Measurements from ENCODE around the gene ZSCAN5C. TPM values are rescaled to one million over a fixed set of nuclear protein-coding genes. Genes with fewer than 3 reads are reported as not detected.

ZSCAN5C gene, protein sequence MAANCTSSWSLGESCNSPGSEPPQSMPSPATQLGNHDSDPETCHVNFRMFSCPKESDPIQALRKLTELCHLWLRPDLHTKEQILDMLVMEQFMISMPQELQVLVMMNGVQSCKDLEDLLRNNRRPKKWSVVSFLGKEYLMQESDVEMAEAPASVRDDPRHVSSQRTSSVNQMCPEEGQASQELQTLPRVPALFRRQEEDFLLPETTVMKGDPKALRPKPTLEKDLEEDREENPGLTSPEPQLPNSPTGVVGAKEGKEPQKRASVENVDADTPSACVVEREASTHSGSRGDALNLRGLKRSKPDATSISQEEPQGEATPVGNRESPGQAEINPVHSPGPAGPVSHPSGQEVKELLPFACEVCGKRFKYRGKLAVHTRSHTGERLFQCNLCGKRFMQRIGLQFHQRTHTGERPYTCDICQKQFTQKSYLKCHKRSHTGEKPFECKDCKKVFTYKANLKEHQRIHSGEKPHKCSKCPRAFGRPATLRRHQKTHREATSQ
- total RNA-seq = not detected

DNA sequence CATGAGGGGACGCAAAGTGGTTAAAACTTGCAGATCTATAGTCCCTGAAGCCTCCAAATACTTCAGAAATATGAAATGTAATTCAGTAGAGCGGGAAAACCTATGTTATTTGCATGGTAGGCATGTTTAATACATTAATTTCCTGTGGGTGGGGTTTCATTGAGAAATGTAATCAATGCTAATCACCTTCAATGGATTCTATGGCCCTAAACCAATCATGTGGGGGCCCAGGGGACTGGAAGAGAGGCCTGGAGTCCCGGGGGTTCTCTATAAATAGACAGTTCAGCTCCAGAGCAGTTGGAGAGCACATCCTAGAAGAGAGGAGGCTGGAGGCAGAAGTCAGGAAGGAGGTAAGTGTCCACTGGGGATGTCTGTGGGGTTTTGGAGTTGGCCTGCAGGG is at the start of gene ZSCAN5C:
TSS of gene ZSCAN5C (plus strand) at position 301 of the 400 bp plus-strand sequence. CDS start 3,641 bp downstream, outside the sequence.
- H3K4me3 Mint-ChIP-seq = no peak within 1 kb of the TSS
- DNase-seq (no peak), ATAC-seq (no peak)
- H3K36me3 Mint-ChIP-seq = no peaks in the 10 kb centered on the region
- H3K27me3 Mint-ChIP-seq = peaks cover 5% of the 10 kb centered on the region
- H3K27ac Mint-ChIP-seq = no peak within 1 kb of the TSS
- CTCF ChIA-PET = no interaction called here
- H3K4me1 Mint-ChIP-seq = no peaks in the 10 kb centered on the region
- H3K9me3 Mint-ChIP-seq (ENCODE audit: low read depth) = no peaks in the 10 kb centered on the region

DNA sequence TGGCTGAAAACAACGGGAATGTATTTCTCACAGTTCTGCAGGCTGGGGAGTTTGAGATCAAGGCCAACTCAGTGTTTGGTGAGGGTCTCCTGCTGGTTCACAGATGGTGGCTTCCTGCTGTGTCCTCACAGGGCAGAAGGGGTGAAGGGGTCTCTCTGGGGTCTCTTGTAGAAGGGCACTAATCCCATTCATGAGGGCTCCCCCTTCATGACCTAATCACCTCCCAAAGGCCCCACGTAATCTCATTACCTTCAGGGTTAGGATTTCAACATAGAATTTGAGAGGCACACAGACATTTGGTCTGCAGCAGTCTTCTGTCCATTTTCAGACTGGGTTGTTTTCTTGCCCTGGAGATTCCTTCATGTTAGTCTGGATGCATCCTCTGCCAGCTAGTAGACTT is 49.4 kb upstream of the ZSCAN5C start:
- H3K36me3 Mint-ChIP-seq = peaks cover 21% of the 10 kb centered on the region

DNA sequence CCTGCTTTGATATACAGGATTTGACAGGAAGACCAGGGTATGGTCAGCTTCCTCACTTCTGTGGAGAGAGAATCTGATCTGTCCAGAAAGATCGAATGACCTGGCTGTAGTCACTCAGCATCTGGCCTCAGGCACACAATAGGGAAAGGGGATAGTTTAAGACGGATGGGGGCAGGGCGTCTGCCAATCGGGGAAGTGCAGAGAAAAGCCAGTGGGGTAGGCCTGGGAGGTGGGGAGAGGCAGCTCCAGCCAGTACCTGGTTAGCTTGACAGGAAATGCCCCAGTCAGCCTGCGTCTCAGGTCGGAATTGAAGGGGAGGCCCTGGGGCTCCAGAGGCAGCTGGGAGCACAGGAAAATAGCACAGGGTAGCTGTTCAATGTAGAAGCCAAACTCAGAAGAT is 48.6 kb upstream of the ZSCAN5C start:
- DNase-seq (no peak), ATAC-seq (no peak)
- no peak overlapping the region for H3K27ac Mint-ChIP-seq
- no peak overlapping the region for H3K4me3 Mint-ChIP-seq
- CTCF ChIA-PET = interaction anchor here (0.8 kb wide), 1 partner anchor 100 kb away, joined by 3 read pairs; no protein-coding TSS in a partner anchor
- peaks cover 15% of the 10 kb centered on the region for H3K36me3 Mint-ChIP-seq
- H3K9me3 Mint-ChIP-seq (ENCODE audit: low read depth) = no peaks in the 10 kb centered on the region
- H3K4me1 Mint-ChIP-seq = no peaks in the 10 kb centered on the region
- H3K27me3 Mint-ChIP-seq = no peaks in the 10 kb centered on the region

More for the DNA sequence above, 49.4 kb upstream of the ZSCAN5C start:
- DNase-seq (no peak), ATAC-seq (no peak)
- Mint-ChIP-seq H3K27me3 (no peaks in the 10 kb centered on the region), H3K4me3 (no peak overlapping the region), H3K4me1 (no peaks in the 10 kb centered on the region), H3K9me3 (ENCODE audit: low read depth) (no peaks in the 10 kb centered on the region), H3K27ac (no peak overlapping the region)
- CTCF ChIA-PET = no interaction called here

DNA sequence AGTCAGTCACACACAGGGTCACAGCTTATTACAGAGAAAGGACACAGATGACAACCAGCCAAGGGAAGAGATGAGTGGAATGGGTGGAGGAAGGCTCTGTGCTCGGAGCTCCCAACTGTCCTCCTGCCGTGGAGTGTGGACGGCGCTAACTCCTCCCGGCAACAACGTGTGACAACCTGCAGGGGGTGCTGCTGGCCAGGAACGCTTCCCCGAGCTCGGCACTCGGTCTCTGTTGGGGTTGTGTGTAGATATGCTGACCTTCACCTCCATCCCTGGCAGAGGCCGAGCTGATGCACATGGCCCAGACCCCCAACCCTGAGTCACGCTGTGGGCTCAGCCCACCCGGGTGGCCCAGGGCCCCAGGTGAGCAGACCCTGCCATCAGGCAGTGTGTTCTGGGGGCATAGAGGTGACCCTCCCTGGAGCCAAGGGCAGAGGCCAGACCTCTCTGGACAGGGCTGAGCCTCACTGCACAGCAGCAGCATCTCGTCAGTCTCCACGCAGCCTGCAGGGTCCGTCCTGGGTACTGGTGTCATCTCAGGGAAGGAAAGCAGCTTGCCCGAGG is 46.9 kb upstream of the ZSCAN5C start:
- no peak overlapping the region for H3K4me3 Mint-ChIP-seq
- no peak for DNase-seq
- H3K4me1 Mint-ChIP-seq = no peaks in the 10 kb centered on the region
- H3K36me3 Mint-ChIP-seq = peaks cover 14% of the 10 kb centered on the region
- CTCF ChIA-PET = interaction anchor here (0.9 to 1.5 kb wide), 2 partner anchors 79 to 98 kb away, joined by 3 to 7 read pairs; no protein-coding TSS in a partner anchor
- no peak for ATAC-seq
- H3K27ac Mint-ChIP-seq = no peak overlapping the region
- H3K9me3 Mint-ChIP-seq (ENCODE audit: low read depth) = no peaks in the 10 kb centered on the region
- H3K27me3 Mint-ChIP-seq = no peaks in the 10 kb centered on the region

DNA sequence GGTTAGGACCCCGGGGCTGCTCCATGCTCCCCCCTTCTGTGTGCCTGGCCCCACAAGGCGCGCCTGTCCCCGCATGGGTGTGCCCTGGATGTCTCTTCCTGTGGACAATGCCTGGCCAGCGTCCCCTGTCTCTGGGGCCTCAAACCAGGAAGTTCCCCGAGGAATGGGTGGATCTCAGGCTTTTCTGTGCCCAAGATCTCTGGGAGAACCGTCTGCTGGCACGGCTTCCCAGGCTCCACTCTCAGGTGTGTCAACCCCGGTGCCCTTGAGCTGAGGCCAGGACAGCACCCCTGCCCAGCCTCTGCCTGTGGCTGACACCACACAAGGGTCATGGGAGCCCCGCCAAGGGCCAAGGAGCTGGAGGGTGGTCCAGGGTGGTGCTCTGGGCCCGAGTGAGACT is 45.3 kb upstream of the ZSCAN5C start:
- Mint-ChIP-seq H3K4me1 (no peaks in the 10 kb centered on the region), H3K36me3 (peaks cover 11% of the 10 kb centered on the region), H3K27me3 (no peaks in the 10 kb centered on the region), H3K9me3 (ENCODE audit: low read depth) (no peaks in the 10 kb centered on the region), H3K4me3 (no peak overlapping the region), H3K27ac (no peak overlapping the region)
- CTCF ChIA-PET = no interaction called here
- ATAC-seq (no peak), DNase-seq (no peak)

DNA sequence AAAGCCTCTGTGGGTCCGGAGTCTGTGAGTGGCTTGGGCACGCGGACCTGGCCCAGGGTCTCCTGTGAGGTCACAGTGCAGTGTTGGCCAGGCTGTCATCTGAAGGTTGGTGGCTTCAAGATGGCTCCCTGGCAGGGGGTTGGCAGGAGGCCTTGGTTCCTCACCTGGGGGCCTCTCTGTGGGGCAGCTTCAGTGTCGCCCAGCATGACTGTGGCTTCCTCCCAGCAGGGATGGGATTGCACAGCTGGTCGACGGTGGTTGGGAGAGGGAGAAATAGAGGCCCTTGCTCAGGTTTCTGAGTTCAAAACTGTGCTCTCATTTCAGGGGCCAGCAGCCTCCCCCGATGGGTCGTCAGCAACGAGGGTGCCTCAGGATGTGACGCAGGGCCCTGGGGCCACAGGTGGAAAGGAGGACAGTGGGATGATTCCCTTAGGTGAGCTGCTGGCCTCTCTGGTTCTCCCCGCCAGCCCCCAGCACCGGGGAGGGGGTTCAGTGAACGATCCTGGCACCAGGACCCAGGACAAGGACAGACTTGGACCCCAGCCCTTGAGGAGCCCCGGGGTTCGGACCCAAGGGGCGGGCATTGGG is 43.8 kb upstream of the ZSCAN5C start:
- ATAC-seq = no peak
- peaks cover 11% of the 10 kb centered on the region for H3K36me3 Mint-ChIP-seq
- H3K9me3 Mint-ChIP-seq (ENCODE audit: low read depth) = no peaks in the 10 kb centered on the region
- H3K27me3 Mint-ChIP-seq = no peaks in the 10 kb centered on the region
- H3K4me1 Mint-ChIP-seq = peaks cover 2% of the 10 kb centered on the region
- no peak overlapping the region for H3K4me3 Mint-ChIP-seq
- H3K27ac Mint-ChIP-seq = no peak overlapping the region
- CTCF ChIA-PET = interaction anchor here (1.0 kb wide), 1 partner anchor 14 kb away, joined by 3 read pairs; no protein-coding TSS in a partner anchor
- no peak for DNase-seq

DNA sequence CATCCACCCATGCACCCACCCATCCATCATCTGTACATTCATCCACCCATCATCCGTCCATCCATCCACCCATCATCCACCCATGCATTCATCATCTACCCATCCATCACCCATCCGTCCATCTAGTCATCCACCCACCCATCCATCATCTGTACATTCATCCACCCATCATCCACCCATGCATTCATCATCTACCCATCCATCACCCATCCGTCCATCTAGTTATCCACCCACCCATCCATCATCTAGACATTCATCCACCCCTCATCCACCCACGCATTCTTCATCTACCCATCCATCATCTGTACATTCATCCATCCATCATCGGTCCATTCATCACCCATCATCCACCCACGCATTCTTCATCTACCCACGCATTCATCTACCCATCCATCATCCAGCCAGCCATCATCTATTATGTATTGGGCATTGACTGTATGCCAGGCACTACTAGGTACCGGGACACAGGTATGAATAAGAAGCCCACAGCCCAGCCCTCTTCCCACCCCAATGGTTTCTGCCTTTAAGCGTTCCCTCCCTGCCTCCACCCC is 43.0 kb upstream of the ZSCAN5C start:
- no peak overlapping the region for H3K4me3 Mint-ChIP-seq
- H3K27me3 Mint-ChIP-seq = no peaks in the 10 kb centered on the region
- no peak for DNase-seq
- H3K4me1 Mint-ChIP-seq = peaks cover 4% of the 10 kb centered on the region
- CTCF ChIA-PET = no interaction called here
- no peak for ATAC-seq
- peaks cover 11% of the 10 kb centered on the region for H3K36me3 Mint-ChIP-seq
- no peak overlapping the region for H3K27ac Mint-ChIP-seq
- no peaks in the 10 kb centered on the region for H3K9me3 Mint-ChIP-seq (ENCODE audit: low read depth)

DNA sequence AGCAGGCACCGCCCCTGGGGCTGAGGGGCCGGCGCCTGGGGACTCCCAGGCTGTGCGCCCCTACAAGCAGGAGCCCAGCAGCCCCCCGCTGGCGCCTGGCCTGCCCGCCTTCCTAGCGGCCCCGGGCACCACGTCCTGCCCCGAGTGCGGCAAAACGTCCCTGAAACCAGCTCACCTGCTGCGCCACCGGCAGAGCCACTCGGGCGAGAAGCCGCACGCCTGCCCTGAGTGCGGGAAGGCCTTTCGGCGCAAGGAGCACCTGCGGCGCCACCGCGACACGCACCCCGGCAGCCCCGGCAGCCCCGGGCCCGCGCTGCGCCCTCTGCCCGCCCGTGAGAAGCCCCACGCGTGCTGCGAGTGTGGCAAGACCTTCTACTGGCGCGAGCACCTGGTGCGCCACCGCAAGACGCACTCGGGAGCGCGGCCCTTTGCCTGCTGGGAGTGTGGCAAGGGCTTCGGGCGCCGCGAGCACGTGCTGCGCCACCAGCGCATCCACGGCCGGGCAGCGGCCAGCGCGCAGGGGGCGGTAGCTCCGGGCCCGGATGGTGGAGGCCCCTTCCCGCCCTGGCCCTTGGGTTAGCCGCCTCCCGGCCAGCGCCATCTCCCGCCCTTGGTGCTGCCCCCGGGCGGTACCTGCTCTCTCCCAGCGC is 42.3 kb upstream of the ZSCAN5C start:
- Mint-ChIP-seq H3K27me3 (no peaks in the 10 kb centered on the region), H3K4me3 (no peak overlapping the region), H3K4me1 (peaks cover 6% of the 10 kb centered on the region), H3K27ac (no peak overlapping the region), H3K9me3 (ENCODE audit: low read depth) (no peaks in the 10 kb centered on the region), H3K36me3 (peaks cover 11% of the 10 kb centered on the region)
- no peak for ATAC-seq
- CTCF ChIA-PET = no interaction called here
- DNase-seq = no peak

DNA sequence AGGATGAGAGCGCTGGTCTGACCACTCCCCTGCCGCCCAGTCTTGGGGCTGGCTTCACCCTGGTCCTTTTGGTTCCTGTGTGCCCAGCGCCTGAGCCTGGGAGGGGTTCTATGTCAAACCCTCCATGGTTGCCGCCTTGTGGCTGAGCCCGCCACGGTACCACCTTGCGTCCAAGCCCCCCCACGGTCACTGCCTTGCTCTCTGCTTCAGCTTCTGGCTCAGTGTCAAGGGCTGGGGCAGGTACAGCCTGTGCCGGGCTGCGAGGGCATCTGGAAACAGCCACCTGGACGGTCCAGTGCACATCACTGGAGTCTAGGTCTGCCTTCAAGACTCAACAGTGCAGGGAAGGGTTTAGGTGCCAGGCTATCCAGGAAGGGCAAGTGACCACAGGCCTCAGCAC is 40.5 kb upstream of the ZSCAN5C start:
- DNase-seq (no peak), ATAC-seq (no peak)
- H3K27ac Mint-ChIP-seq = no peak overlapping the region
- CTCF ChIA-PET = no interaction called here
- H3K4me3 Mint-ChIP-seq = no peak overlapping the region
- peaks cover 10% of the 10 kb centered on the region for H3K36me3 Mint-ChIP-seq
- peaks cover 8% of the 10 kb centered on the region for H3K4me1 Mint-ChIP-seq
- no peaks in the 10 kb centered on the region for H3K27me3 Mint-ChIP-seq
- no peaks in the 10 kb centered on the region for H3K9me3 Mint-ChIP-seq (ENCODE audit: low read depth)

DNA sequence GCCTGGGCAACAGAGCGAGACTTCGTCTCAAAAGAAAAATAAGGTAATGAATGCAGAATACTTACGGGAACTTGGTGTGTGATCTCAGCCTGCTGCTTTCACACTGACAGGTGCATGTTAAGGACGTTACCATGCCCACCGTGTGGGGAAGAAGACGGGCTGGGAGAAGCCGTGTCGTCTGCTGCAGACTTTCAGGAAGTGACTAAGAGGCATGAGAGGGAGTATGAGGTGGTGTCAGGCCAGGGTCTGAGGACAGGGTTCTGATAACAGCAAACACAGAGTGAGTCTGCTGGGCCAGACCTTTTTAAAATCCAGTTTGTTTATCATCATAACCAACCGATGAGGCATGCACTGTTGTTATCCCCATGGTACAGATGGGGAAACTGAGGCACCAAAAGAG is 39.8 kb upstream of the ZSCAN5C start:
- H3K4me3 Mint-ChIP-seq = no peak overlapping the region
- ATAC-seq (no peak), DNase-seq (no peak)
- CTCF ChIA-PET = interaction anchor here (1.2 kb wide), 1 partner anchor 96 kb away, joined by 3 read pairs; no protein-coding TSS in a partner anchor
- no peak overlapping the region for H3K27ac Mint-ChIP-seq
- H3K9me3 Mint-ChIP-seq (ENCODE audit: low read depth) = no peaks in the 10 kb centered on the region
- peaks cover 10% of the 10 kb centered on the region for H3K36me3 Mint-ChIP-seq
- H3K27me3 Mint-ChIP-seq = no peaks in the 10 kb centered on the region
- peaks cover 8% of the 10 kb centered on the region for H3K4me1 Mint-ChIP-seq

DNA sequence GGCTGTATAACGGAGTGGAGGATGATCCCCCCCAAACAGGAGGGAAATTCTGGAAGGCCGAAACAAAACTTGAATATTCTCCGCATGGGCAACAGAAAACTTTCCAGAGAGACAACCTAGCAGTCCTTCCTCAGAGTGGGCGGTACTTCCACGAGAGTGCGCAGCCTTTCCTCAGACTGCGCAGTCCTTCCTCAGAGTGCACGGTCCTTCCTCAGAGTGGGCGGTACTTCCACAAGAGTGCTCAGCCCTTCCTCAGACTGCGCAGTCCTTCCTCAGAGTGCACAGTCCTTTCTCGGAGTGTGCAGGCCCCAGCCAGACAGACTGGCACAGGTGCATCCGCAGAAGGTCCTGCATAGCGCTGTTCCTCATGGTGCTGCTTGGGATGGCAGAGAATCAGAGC is 39.0 kb upstream of the ZSCAN5C start:
- H3K4me3 Mint-ChIP-seq = no peak overlapping the region
- DNase-seq = no peak
- CTCF ChIA-PET = interaction anchor here (1.2 kb wide), 1 partner anchor 97 kb away, joined by 3 read pairs; no protein-coding TSS in a partner anchor
- ATAC-seq = no peak
- peaks cover 8% of the 10 kb centered on the region for H3K4me1 Mint-ChIP-seq
- no peaks in the 10 kb centered on the region for H3K9me3 Mint-ChIP-seq (ENCODE audit: low read depth)
- no peak overlapping the region for H3K27ac Mint-ChIP-seq
- peaks cover 10% of the 10 kb centered on the region for H3K36me3 Mint-ChIP-seq
- no peaks in the 10 kb centered on the region for H3K27me3 Mint-ChIP-seq

DNA sequence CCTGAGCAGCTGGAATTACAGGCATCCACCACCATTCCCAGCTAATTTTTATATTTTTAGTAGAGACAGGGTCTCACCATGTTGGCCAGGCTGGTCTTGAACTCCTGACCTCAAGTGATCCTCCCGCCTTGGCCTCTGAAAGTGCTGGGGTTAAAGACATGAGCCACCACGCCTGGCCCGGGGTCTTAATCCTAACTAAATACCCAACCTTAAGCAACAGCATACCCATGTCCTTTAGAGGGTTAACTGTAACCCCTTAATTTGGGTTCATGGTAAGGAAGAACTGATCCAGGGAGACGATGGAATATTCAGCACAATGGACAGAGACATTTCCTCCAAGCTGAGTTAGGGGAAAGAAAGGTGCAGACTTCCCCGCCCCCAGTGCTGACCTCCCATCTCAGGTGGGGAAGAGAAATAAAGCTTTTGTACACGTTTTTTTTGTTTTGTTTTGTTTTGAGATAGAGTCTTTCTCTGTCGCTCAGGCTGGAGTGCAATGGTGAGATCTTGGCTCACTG is 35.0 kb upstream of the ZSCAN5C start:
- H3K27me3 Mint-ChIP-seq = peaks cover 2% of the 10 kb centered on the region
- no peak for DNase-seq
- CTCF ChIA-PET = interaction anchor here (1.2 kb wide), 1 partner anchor 13 kb away, joined by 3 read pairs; no protein-coding TSS in a partner anchor
- ATAC-seq = no peak
- H3K27ac Mint-ChIP-seq = no peak overlapping the region
- H3K4me3 Mint-ChIP-seq = no peak overlapping the region
- H3K36me3 Mint-ChIP-seq = peaks cover 1% of the 10 kb centered on the region
- no peaks in the 10 kb centered on the region for H3K9me3 Mint-ChIP-seq (ENCODE audit: low read depth)
- H3K4me1 Mint-ChIP-seq = peaks cover 11% of the 10 kb centered on the region

DNA sequence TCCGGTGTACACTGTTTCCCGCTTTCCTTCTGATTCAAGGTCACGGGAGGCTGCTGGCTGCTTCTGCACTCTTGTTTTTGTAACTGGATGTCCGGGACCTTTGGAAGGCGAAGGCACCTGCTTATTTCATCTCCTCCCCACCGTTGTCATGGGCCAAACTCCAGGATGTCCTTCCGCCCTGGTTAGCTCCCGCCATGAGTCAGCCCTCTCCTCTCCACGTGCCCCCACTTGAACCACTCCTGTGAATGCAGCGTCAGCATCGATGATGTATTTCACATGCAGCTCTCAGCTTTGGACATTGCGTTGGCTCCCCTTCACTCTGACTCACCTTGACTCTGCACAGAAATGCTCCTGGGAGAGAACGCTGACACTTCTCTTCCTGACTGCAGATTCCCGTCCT is 31.8 kb upstream of the ZSCAN5C start:
- H3K9me3 Mint-ChIP-seq (ENCODE audit: low read depth) = no peaks in the 10 kb centered on the region
- peaks cover 4% of the 10 kb centered on the region for H3K4me1 Mint-ChIP-seq
- no peak overlapping the region for H3K4me3 Mint-ChIP-seq
- H3K36me3 Mint-ChIP-seq = no peaks in the 10 kb centered on the region
- peaks cover 2% of the 10 kb centered on the region for H3K27me3 Mint-ChIP-seq
- H3K27ac Mint-ChIP-seq = no peak overlapping the region
- CTCF ChIA-PET = interaction anchor here (0.7 to 2.3 kb wide), 2 partner anchors 85 to 89 kb away, joined by 3 to 8 read pairs; no protein-coding TSS in a partner anchor
- no peak for DNase-seq
- ATAC-seq = no peak

Measured in activated CD8-positive, alpha-beta memory T cell treated with anti-CD3 and anti-CD28 coated beads, Interleukin-2, amount 10 ng/mL, durations not matched to agents 7 days and 5 days (primary cell).